GM21528 (cell line): Measurements from ENCODE around the gene LRRC27.
"Not testable (repeated sequence)": the region's sequence is repeated elsewhere in the genome, so short reads cannot be mapped to it uniquely, and the experiment has no call there.

Experiments
- ATAC-seq: cut with Tn5 transposase; IDR thresholded peaks from one replicate; pipeline ENCODE4 v1.9.1; 2021; ENCODE audit warnings: mild to moderate bottlenecking, moderate library complexity; ENCODE audit not compliant: unreplicated experiment, low FRiP score

LRRC27 gene

DNA sequence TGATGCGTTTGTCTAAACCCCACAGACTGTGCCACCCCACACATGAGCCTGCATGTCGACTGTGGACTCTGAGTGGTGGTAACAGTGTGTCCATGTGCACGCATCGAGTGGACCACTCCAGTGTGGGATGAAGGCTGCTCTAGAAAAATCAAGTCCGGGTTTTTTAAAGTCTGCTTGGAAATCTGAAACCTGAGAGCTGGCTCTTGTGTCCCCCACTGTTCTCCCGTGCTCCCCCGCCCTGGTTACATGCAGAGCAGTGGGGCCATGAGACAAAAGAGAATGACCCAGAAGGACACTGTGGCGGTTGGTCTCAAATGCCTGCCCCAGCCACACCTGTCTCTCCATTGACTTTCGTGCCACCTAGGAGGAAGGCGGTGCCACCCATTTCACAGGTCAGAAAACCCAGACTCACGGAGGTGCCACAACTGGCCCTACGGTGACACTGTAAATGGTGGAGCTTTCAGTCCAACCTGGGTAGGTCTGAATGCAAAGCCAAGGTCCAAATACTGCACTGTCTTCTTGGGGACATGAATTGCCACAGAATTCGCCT lies 37.7 kb downstream of the LRRC27 start:
- ATAC-seq: no peak

DNA sequence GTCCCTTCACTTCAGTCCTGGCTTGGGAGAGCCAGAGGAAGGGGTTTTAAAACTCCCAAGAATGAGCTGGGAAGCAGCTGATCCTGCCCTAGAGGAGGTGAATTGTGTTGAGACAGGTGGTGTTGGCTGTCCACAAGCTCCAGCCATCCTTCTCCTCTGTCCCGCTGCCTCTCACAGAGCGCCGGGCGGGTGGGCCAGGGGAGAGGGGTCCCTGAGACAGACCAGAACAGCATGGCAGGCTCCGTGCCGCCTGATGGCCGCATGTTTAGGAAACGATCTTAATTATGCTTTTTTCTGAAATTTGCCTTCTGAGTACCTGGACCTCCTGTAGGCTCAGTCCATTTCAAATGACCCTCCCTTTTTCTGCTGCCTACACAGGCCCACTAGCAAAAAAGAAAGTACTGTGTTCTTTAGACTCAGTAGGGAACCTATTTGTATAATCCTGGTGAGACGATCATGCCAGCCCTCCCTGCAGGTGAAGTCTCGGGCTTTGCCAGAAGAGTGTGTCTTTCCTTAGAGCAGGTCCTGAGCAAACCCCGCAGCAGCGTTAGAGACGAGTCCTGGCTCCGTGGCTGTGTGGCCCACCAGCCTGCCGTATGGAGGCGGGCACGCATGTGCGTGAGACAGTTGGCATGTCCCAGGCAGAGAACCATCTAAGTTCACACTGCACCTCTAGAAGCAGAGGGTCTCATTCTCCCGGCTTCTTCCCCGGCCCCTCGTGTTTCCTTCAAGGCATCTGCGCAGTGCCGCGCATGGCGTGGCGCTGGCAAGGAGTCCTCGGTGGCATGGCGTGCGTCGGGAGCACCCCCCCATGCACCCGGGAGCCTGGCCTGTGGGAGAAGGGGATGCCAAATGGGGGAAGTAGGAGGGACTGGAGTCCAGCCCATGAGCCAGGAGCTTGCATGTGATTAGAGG lies 38.7 kb downstream of the LRRC27 start:
- no peak for ATAC-seq

DNA sequence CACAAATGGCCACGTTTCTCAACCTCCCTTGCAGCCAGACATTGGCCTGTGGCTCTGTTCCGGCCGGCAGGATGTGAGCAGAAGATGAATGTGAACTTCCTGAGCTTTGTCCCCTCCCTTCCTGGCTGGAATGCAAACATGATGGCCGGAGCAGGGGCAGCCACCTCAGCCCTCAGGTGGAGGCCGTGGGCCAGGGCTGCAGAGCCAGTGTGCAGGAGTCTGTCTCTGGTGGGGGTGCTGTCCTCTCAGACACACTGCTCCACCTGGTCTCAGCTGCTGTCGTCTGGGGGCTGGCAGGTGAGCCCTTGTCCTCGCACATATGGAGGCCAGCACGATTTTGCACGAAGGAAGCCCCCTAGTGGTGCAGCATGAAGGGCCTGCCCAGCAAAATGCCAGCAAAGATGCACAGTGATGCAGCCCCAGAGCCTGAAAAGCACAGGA lies 39.7 kb downstream of the LRRC27 start:
- no peak for ATAC-seq

DNA sequence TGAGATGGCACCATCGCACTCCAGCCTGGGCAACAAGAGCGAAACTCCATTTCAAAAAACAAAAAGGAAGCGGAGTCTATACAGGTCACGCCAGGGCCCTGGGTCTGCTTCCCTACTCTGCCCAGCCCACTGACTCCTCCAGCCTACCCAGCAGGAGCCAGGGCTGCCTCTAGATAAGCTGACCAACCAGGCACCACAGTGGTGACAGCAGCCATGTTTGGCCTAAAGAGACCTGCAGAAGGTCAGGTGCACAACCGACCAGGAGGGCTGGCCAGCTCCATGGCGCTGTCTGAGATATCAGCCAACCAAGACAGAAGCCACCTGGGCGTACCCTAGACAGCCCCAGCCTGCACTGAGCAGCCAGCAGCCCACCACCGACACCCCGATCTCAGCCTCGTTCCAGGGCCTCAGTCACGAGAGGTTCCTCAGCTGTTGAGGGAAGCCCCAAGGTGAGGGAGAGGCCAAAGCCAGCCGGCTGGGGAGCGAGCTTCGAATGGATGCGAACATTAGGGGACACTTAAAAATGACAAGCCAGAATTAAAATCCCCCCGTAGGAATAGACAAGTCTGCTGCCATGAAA lies 40.6 kb downstream of the LRRC27 start:
- no peak for ATAC-seq

DNA sequence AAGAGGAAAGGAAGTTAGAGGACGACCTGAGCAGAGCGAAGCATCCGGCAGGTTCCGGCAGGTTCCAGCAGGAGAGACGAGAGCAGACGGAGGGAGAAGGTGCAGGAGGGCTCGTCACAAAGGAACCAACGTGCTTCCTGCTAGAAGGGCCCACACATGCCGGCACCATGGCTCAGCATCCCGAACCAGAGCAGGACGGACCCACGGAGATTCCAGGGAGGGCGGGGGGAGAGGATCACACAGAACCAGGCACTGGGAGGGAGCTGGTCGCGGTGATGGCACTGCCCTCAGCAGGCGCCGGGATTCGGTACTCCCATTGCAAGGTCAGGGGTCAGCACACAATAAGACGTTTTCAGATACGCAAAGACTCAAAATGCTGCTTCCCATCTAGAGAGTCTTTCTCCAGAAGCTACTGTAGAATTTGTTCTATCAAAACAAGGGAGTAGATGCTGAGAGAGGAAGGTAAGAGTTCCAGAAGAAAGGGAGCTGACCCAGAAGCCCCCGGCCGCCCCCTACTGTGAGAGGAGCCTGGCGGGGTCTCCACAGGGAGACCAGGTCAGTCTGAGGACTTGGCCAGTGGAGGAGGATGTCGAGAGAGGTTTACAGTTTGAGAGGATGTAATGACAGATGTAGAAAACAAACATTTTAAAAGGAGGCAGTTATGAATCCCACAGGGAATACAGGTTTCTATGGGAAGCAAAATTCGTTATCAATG lies 41.4 kb downstream of the LRRC27 start:
- ATAC-seq: no peak

DNA sequence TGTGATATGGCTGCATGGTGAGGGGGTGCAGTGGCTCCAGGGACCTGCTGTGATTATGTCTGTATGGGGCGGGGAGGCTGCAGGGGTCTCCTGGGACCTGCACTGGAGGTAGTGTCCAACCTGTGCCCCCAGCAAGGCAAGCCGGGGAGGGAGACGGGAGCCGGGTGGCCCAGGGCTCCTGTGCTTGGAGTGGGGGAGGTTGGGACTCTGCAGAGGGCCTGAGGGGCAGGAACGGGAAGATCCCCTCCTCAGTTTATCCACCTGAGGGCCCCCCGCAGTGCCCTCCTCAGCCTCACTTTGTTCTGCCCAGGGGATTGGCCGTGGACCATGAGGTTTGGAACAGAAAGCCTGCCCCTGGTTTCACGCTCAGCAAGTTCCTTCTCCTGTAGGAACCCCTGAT lies 42.2 kb downstream of the LRRC27 start:
- ATAC-seq: no peak

DNA sequence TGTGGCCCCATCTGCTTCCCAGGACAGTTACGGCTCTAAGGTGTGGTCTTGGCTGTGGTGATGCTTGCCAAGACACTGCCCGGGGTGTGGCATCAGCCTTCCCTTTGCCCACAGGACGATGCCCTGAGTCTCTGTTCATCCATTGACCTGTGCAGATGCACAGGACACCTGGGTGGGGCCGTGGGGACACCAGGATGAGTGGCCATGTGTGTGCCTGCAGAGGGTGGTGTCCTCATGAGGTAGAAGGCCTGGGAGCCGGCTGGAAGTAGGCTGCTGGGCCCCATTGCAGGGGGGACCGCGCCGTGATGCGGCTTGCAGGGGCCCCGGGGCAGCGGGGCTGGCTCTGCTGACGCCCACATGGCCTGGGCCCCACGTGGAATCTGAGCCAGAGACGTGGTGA lies 42.6 kb downstream of the LRRC27 start:
- ATAC-seq: no peak

DNA sequence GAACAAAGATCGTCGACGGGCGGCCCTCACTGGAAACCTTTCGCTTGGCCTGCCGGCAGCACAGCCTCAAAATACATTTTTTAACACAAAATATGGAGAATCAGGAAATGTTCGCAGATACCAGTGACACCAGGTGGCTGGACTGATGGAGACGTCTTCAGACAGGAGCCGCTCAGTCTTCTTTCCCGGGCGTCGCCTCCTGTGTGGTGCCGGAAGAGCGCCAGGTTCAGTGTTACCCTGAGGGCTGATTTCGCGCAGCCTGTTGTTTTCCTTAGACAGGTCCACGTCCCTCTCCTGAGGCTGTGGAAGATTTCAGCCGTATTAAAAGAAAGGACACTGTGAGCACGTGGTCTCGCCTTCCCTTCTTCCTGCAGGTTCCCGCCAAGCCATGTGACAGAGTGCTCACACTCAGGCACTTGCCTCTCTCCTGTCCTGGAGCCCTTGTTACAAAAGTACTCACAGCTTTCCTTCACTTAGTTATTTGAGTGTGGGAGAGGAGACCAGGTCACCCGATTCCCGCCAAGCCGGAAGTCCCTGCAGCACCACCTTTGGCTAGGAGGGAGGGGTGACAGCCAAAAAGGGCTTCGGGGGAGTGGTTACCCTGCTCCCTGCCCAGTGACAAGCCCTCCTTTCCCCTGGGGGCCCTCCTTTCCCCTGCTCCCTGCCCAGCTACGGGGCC lies 43.3 kb downstream of the LRRC27 start:
- ATAC-seq: no peak

DNA sequence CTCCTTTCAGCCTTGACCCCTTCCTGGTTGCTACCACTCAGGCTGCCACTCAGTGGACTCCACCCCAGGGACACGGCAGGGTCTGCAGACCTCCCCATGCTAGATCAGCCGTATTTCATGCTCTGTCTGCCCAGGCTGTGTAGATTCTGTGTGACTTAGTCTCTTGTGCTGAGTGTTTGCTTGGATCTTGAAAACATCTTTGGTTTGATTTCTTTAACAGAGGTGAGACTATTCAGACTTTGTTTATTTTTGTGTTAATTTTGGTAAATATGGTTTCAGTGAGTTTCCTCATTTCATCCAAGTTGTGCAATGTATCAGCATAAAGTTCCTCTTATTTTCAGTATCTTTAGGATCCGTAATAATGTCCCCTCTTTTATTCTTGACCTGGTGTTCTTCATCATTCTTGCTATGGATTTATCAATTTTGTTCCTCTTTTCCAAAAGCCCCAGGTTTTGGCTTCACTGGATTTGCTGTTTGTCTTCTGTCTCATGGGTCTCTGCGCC lies 43.9 kb downstream of the LRRC27 start:
- ATAC-seq: no peak

DNA sequence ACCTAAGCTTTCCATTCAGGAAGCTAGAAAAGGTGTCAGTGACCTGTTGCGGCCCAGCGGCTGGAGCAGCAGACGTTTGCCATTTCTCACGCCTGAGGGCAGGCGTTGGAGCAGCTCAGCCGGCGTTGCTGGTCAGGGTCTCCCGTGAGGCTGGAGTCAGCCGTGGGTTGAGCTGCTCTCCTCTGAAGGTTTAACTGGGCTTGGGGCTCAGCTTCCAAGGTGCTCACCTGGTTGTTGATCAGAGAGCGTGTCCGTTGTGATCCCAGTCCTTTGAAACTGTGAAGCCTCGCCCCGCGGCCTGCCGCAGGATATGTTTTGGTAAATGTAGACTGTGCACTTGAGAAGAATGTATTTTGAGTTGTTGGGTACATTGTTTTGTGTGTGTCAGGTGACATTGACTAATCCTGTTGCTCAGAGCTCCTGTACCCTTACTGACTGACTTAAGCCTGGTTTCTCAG lies 44.4 kb downstream of the LRRC27 start:
- no peak for ATAC-seq

DNA sequence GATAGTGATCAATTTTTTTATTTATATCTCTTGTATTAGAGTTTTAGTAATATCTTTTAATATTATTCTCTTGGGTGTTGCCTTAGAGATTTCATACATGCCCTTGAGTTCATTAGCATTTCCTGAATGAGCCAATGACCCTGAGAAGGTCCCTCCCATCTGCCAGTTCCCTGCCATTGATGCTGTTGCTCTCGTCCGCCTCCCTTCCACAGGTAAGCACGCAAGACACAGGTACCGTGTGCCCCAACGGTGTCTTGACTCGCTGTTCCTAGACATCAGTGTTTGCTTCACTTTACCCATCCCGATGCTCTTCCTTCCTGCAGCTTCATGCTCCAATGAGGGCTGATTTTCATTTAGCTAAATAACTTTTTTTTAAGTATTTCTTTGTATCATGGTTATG lies 45.3 kb downstream of the LRRC27 start:
- ATAC-seq: no peak

DNA sequence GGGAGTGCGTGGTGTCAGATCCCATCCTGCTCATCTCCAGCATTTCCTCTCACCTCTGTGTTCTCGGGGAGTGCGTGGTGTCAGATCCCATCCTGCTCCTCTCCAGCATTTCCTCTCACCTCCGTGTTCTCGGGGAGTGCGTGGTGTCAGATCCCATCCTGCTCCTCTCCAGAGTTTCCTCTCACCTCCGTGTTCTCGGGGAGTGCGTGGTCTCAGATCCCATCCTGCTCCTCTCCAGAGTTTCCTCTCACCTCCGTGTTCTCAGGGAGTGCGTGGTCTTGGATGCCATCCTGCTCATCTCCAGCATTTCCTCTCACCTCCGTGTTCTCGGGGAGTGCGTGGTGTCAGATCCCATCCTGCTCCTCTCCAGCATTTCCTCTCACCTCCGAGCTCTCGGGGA lies 47.0 kb downstream of the LRRC27 start:
- not testable (repeated sequence) for ATAC-seq

DNA sequence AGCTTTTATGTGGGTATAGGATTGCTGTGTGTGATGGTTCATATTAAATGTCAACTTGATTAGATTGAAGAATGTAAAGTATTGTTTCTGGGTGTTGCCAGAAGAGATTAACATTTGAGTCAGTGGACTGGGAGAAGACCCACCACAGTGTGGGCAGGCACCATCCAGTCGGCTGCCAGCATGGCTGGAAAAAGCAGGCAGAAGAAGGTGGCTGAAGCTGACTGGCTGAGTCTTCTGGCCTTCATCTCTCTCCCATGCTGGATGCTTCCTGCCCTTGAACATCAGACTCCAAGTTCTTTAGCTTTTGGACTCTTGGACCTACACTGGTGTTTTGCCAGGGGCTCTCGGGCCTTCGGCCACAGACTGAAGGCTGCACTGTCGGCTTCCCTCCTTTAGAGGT lies 49.0 kb downstream of the LRRC27 start:
- not testable (repeated sequence) for ATAC-seq

DNA sequence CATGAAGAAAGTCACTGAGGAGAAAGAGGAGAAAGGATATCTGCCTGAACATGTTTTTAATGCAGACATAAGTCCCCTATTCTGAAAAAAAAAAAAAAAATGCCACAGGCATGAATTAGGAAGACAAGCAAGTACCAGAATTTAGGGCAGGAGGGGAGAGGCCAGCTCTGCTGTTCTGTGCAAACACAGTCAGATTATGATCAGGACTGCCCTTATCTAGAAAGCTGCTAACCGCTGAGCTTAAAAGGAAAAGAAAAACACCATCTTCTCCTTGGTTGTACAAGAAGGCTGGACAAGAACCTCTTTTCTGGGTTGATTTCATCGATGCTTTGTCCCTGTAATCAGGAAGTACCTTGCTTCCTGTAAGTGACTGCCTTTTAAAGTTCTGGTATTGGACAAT lies 49.7 kb downstream of the LRRC27 start:
- ATAC-seq: no peak

DNA sequence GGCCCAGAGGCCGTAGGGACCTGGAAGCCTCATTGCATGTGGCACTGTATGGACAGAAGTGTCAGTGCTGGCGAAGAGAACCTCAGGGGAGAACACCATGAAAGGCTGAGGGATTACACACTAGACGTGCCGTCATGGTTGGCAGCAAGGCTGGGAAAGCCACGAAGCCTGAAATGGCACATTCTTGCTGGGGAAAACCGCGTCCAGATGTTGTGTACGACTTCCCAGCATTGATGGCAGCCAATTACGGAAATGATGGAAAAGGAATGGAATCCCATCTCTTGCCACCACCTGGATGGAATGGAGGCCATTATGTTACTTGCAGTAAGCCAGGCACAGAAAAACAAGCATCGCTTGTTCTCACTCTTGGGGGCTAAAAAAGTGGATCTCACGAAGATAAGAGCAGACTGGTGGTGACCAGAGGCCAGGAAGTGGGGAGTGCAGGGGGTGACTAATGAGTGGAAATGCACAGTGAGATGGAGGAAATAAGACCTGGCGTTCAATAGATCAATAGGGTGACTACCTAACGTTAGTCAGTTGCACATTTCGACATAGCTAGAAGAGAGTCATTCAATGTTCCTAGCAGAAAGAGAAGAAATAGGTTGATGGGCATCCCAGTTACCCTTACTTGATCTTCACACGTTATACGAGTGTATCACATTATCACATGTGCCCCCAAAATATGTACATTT lies 50.4 kb downstream of the LRRC27 start:
- ATAC-seq: no peak

DNA sequence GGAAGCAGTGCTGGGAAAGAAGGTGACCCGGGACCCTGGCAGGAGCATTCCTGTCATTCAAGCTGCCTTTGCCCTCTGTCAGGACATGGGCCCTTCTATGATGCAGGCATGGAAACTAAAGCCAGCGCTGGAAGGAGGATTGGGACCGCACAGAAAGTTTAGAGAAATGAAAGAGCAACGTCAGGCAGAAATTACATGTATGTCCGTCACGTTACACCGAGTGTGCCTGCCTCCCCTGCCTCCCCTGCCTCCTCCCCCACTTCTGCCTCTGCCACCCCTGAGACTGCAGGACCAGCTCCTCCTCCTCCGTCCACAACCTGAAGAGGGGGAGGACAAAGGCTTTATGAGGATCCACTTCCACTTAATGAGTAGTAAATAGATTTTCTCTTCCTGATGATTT lies 51.1 kb downstream of the LRRC27 start:
- no peak for ATAC-seq

DNA sequence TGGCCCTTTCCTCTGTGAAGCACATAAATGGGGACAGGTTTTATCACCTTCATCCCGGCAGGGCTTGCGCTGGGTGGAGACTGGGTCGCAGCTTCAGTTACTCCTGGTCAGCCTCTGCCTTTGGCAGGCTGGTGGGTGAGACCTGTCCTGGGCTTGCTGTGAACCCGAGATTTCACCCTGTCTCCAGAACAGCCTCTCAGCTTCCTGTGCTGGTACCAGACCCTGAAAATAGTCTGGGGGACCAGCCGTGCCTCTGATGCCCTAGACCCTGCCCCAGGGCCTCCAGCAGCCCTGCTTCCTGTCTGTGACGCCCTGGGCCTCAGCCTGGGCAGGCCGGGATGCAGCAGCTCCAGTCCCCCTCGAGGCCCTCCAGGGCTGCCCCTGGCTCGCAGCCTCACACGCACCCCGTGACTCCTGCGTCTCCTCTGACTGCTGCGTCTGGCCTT lies 51.8 kb downstream of the LRRC27 start:
- ATAC-seq: no peak

DNA sequence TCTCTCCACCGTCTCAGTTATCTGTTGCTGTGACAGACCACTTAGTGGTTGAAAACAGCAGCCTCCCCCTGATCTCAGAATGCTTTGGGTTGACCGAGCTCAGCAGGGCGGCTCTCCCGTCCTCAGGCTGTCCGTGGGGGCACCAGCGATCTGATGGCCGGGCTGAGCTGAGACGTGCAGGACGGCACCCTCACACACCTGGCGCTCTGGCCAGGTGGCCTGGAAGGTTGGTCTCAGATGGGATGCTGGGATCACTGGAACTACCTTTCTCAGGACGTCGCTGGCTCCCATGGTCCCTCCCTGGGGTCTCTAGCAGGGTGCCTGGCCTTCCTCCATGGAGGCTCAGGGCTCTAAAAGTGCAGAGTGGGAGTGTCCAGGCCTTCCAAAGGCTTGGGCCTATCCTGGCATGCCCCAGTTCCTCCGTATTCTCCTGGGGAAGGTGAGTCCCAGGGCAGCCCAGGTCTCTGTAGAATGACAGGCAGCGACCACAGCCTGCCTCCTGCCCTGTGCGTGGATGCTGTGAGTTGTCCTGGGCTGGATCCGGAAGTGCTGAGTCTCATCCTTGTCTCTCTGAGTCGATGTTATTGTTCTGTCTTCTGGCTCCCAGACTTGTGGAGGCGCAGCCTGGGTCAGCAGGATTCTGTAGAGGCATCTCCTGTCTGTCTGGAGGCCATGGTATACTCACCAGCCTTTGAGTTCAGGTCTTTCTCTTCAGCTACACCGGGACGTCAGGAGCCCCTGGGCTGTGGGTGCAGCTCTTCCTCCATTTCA lies 52.8 kb downstream of the LRRC27 start:
- no peak for ATAC-seq

DNA sequence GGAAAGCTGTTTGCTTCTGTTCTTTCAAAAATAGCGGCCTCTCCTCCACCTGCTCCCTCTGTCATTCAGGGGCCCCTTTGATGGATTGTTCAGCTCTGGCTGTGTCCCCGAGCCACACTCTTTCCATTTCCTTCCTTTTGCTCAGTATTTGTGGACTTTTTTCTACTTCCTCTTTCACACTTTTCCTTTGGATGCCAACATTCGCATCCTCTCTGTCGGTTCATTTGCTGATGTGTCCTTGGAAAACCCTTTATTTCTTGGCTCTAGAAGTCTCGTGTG lies 53.3 kb downstream of the LRRC27 start:
- no peak for ATAC-seq
